Thyroid gland (tissue), 4 donors: ENCODE results near the gene TRIM33.

ENCODE experiments used
- CTCF ChIP-seq, 6 experiments: fragments of 200-600 bp in 3 of 6; fragments of 450-650 bp in 3 of 6; sonication (generic) in 3 of 6; IDR thresholded peaks; one replicate each; pipeline ENCODE4 v1.5.1; 2016 to 2019; ENCODE audit warnings: antibody characterized with exemption in 6 of 6, mild to moderate bottlenecking in 2 of 6, inconsistent platforms in 1 of 6, moderate library complexity in 1 of 6
- POLR2A ChIP-seq, 2 donors: fragments of 450-650 bp; IDR thresholded peaks; one replicate each; pipeline ENCODE4 v1.6.1; 2017; ENCODE audit warnings: antibody characterized with exemption in 2 of 2, mild to moderate bottlenecking in 2 of 2, moderate library complexity in 1 of 2

DNA sequence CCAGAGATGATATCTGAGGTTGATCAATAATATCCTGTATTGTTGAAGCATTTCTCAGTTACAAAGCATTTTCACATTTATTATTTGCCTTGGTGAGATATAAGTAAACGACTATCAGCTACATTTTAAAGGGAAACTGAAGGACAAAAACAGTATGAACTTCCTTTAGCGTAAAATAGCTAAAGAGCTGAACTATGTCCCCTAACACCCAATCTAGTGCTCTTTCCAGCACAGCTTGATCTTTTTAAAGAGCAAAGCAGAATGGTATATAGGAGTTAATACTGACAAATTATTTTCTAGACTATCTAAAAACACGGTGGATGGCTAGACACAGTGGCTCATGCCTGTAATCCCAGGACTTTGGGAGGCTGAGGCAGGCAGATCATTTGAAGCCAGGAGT, 3.5 kb downstream of the TRIM33 start:
- TF ChIP-seq CTCF (IDR thresholded peaks at IDR 0.05) (no peak), POLR2A (IDR thresholded peaks at IDR 0.05) (no peak)
